Thyroid gland (tissue), 4 donors: ENCODE measurements around the gene DNAI1.

ENCODE experiments used
- CTCF ChIP-seq, 6 experiments: fragments of 200-600 bp in 3 of 6; fragments of 450-650 bp in 3 of 6; sonication (generic) in 3 of 6; IDR thresholded peaks; one replicate each; pipeline ENCODE4 v1.5.1; 2016 to 2019; ENCODE audit warnings: antibody characterized with exemption in 6 of 6, mild to moderate bottlenecking in 2 of 6, inconsistent platforms in 1 of 6, moderate library complexity in 1 of 6
- POLR2A ChIP-seq, 2 donors: fragments of 450-650 bp; IDR thresholded peaks; one replicate each; pipeline ENCODE4 v1.6.1; 2017; ENCODE audit warnings: antibody characterized with exemption in 2 of 2, mild to moderate bottlenecking in 2 of 2, moderate library complexity in 1 of 2

GRCh38 chr9:34431667-34432066, 26.9 kb upstream of the DNAI1 start:
- TF ChIP-seq POLR2A (IDR thresholded peaks at IDR 0.05) (no peak), CTCF (IDR thresholded peaks at IDR 0.05) (no peak)
